Mesenchymal stem cell (in vitro differentiated cells and primary cell): ENCODE results near the gene MKKS.

Experiments
- DNase-seq: peaks from one replicate; pipeline ENCODE4 v3.0.0-alpha.2; 2013
- H2AFZ ChIP-seq: one replicate; pipeline ENCODE4 v1.6.1; 2013; ENCODE audit warnings: low read depth, mild to moderate bottlenecking, control low read depth, inconsistent platforms, low read length, moderate library complexity
- H2AK5ac ChIP-seq: 2 replicates; pipeline ENCODE4 v1.6.1; 2013; ENCODE audit warnings: low read length, moderate library complexity, mild to moderate bottlenecking, inconsistent platforms; ENCODE audit not compliant: severe bottlenecking
- H2BK120ac ChIP-seq: one replicate; pipeline ENCODE4 v1.6.1; 2013; ENCODE audit warnings: low read depth, mild to moderate bottlenecking, inconsistent platforms, low read length, moderate library complexity
- H2BK12ac ChIP-seq, 2 experiments: one replicate each; pipeline ENCODE4 v1.6.1; 2013; ENCODE audit warnings: inconsistent platforms in 2 of 2, low read length in 2 of 2, mild to moderate bottlenecking in 2 of 2, moderate library complexity in 2 of 2, control low read depth in 1 of 2
- H2BK15ac ChIP-seq: one replicate; pipeline ENCODE4 v1.6.1; 2013; ENCODE audit warnings: mild to moderate bottlenecking, low read depth, inconsistent platforms; ENCODE audit not compliant: poor library complexity, severe bottlenecking
- H2BK5ac ChIP-seq: 2 replicates; pipeline ENCODE4 v1.6.1; 2013; ENCODE audit warnings: low read depth, mild to moderate bottlenecking, low read length, control low read depth, inconsistent platforms; ENCODE audit not compliant: poor library complexity, severe bottlenecking
- H3K14ac ChIP-seq, 2 experiments: one replicate each; pipeline ENCODE4 v1.6.1; 2013; ENCODE audit warnings: inconsistent platforms in 2 of 2, low read length in 2 of 2, control low read depth in 1 of 2, mild to moderate bottlenecking in 1 of 2, moderate library complexity in 1 of 2
- H3K18ac ChIP-seq, 2 experiments: one replicate each; pipeline ENCODE4 v1.6.1; 2013; ENCODE audit warnings: inconsistent platforms in 2 of 2, low read length in 2 of 2, control low read depth in 1 of 2, low read depth in 1 of 2, mild to moderate bottlenecking in 1 of 2
- H3K23ac ChIP-seq, 2 experiments: one replicate each; pipeline ENCODE4 v1.6.1; 2013; ENCODE audit warnings: inconsistent platforms in 2 of 2, low read length in 2 of 2, mild to moderate bottlenecking in 2 of 2, moderate library complexity in 2 of 2, control low read depth in 1 of 2
- H3K27ac ChIP-seq: 2 replicates; pipeline ENCODE4 v1.5.1; 2013; ENCODE audit warnings: mild to moderate bottlenecking, moderate library complexity, low read length, control low read depth, inconsistent platforms; ENCODE audit not compliant: poor library complexity, severe bottlenecking
- H3K27me3 ChIP-seq, 2 experiments: 2 replicates each; pipeline versions ENCODE4 v1.6.1 to v1.7.0; 2013; ENCODE audit warnings: low read length in 2 of 2, mild to moderate bottlenecking in 2 of 2, moderate library complexity in 2 of 2, control low read depth in 1 of 2, inconsistent platforms in 1 of 2; ENCODE audit not compliant: control insufficient read depth in 1 of 2, insufficient read depth in 1 of 2
- H3K36me3 ChIP-seq, 2 experiments: 2 replicates each; pipeline versions ENCODE4 v1.6.1 to v1.7.0; 2013; ENCODE audit warnings: low read length in 2 of 2, control low read depth in 1 of 2, inconsistent platforms in 1 of 2, low read depth in 1 of 2, mild to moderate bottlenecking in 1 of 2; ENCODE audit not compliant: insufficient read depth in 2 of 2, control insufficient read depth in 1 of 2
- H3K4ac ChIP-seq, 2 experiments: one replicate each; pipeline ENCODE4 v1.6.1; 2013; ENCODE audit warnings: inconsistent platforms in 2 of 2, low read length in 2 of 2, mild to moderate bottlenecking in 2 of 2, moderate library complexity in 2 of 2, control low read depth in 1 of 2, low read depth in 1 of 2
- H3K4me1 ChIP-seq: 2 replicates; pipeline ENCODE4 v1.6.1; 2013; ENCODE audit warnings: low read depth, low read length, control low read depth; ENCODE audit not compliant: control insufficient read depth, insufficient read depth
- H3K4me2 ChIP-seq: 2 replicates; pipeline ENCODE4 v1.6.1; 2013; ENCODE audit warnings: low read length, mild to moderate bottlenecking, inconsistent platforms; ENCODE audit not compliant: poor library complexity, severe bottlenecking
- H3K4me3 ChIP-seq, 2 experiments: 2 replicates each; pipeline versions ENCODE4 v1.5.1 to v1.7.0; 2013; ENCODE audit warnings: low read length in 2 of 2, mild to moderate bottlenecking in 2 of 2, control low read depth in 1 of 2, low read depth in 1 of 2; ENCODE audit not compliant: insufficient read depth in 1 of 2
- H3K79me1 ChIP-seq: replicated peaks from 2 replicates; pipeline ENCODE4 v1.6.1; 2013; ENCODE audit warnings: mild to moderate bottlenecking, control low read depth, low read length, inconsistent platforms; ENCODE audit not compliant: poor library complexity, severe bottlenecking
- H3K9ac ChIP-seq: 2 replicates; pipeline ENCODE4 v1.7.0; 2013; ENCODE audit warnings: mild to moderate bottlenecking, low read length, moderate library complexity
- H3K9me3 ChIP-seq: 2 replicates; pipeline ENCODE4 v1.7.0; 2013; ENCODE audit warnings: mild to moderate bottlenecking, low read length; ENCODE audit not compliant: control insufficient read depth
- H4K8ac ChIP-seq: one replicate; pipeline ENCODE4 v1.6.1; 2013; ENCODE audit warnings: inconsistent platforms, mild to moderate bottlenecking, low read length, moderate library complexity
- H4K91ac ChIP-seq: one replicate; pipeline ENCODE4 v1.6.1; 2013; ENCODE audit warnings: mild to moderate bottlenecking, low read length, inconsistent platforms
- WGBS: methylation state at CpG from one replicate; pipeline ENCODE4 v1.1.7; 2013; ENCODE audit warnings: mixed read lengths; 5-methylcytosine and 5-hydroxymethylcytosine counted together

MKKS gene

DNA sequence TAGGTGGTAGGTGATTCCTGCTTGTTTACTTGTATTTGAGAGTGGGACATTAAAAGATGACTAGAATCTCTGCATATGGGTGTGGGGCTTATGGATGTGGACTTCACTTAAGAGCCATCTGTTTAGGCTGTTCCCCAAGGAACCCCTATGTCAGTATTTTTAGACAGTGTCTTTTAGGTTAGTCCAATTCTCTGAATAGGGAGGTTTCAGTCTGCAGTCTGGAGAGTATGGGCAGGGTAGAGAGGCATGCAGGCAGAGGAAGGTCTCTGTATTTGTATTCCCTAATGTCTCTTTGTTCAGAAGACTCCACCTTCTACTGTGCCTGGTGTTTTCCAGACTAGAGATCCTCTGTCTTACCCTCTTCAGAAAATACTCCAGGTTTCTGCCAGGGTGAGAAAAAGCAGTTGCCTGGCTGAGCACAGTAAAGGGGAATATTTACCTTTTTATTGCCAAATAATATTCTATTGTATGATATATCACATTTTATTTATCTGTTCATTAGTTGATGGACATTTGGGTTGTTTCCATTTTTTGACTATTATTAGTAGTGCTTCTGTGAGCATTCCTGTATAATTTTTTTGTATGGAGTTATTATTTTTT lies 20.2 kb upstream of the MKKS start:
- Histone ChIP-seq H3K4me3 (no peak overlapping the region), H3K36me3 (peaks cover 0 to 2% of the 10 kb centered on the region in 2 experiments), H2AFZ (no peak overlapping the region), H2BK15ac (no peak overlapping the region), H3K9me3 (peaks cover 15% of the 10 kb centered on the region), H4K91ac (no peak overlapping the region), H3K23ac (no peak overlapping the region), H3K9ac (no peak overlapping the region), H3K4me1 (no peaks in the 10 kb centered on the region), H4K8ac (no peak overlapping the region), H3K27me3 (no peaks in the 10 kb centered on the region), H2BK120ac (no peak overlapping the region), H3K4me2 (no peak overlapping the region), H3K79me1 (peaks cover 20% of the 10 kb centered on the region), H3K14ac (no peak overlapping the region), H3K27ac (no peak overlapping the region), H3K4ac (no peak overlapping the region), H2BK12ac (no peak overlapping the region), H2AK5ac (no peak overlapping the region), H2BK5ac (no peak overlapping the region), H3K18ac (no peak overlapping the region)
- DNase-seq: no peak

- no peak overlapping the region for H2BK120ac ChIP-seq
- no peaks in the 10 kb centered on the region for H3K27me3 ChIP-seq
- WGBS: 100% methylated on average over 3 of the region's 5 CpGs
These were observed 19.2 kb upstream of the MKKS start for GRCh38 chr20:10453241-10453640.

GRCh38 chr20:10449270-10449669 lies 15.2 kb upstream of the MKKS start:
- H2BK5ac ChIP-seq: no peak overlapping the region
- H3K18ac ChIP-seq: no peak overlapping the region
- no peak overlapping the region for H2AK5ac ChIP-seq
- peak overlapping the region in 1 of 2 experiments; percentile 24 for H3K4ac ChIP-seq
- 98% methylated on average over 2 of the region's 2 CpGs for WGBS
- H2AFZ ChIP-seq: no peak overlapping the region
- no peaks in the 10 kb centered on the region for H3K9me3 ChIP-seq
- no peak overlapping the region for H4K8ac ChIP-seq
- H2BK120ac ChIP-seq: no peak overlapping the region
- no peak overlapping the region for H3K14ac ChIP-seq
- H2BK15ac ChIP-seq: no peak overlapping the region
- H3K23ac ChIP-seq: no peak overlapping the region
- H4K91ac ChIP-seq: no peak overlapping the region
- no peak overlapping the region for H3K4me3 ChIP-seq
- peaks cover 23% of the 10 kb centered on the region for H3K79me1 ChIP-seq
- no peak overlapping the region for H3K4me2 ChIP-seq
- H3K27ac ChIP-seq: no peak overlapping the region
- no peaks in the 10 kb centered on the region for H3K4me1 ChIP-seq
- H3K9ac ChIP-seq: no peak overlapping the region
- no peaks in the 10 kb centered on the region for H3K27me3 ChIP-seq
- no peak for DNase-seq
- no peak overlapping the region for H2BK12ac ChIP-seq
- H3K36me3 ChIP-seq: no peaks in the 10 kb centered on the region

More at GRCh38 chr20:10453241-10453640, 19.2 kb upstream of the MKKS start:
- peaks cover 15% of the 10 kb centered on the region for H3K9me3 ChIP-seq
- H2BK5ac ChIP-seq: no peak overlapping the region
- H3K14ac ChIP-seq: no peak overlapping the region
- H4K8ac ChIP-seq: peak overlapping the region; percentile 49
- H3K23ac ChIP-seq: no peak overlapping the region
- no peak overlapping the region for H2BK15ac ChIP-seq
- no peak overlapping the region for H2BK12ac ChIP-seq
- no peak overlapping the region for H3K27ac ChIP-seq
- no peak overlapping the region for H4K91ac ChIP-seq
- H3K18ac ChIP-seq: no peak overlapping the region
- H3K36me3 ChIP-seq: peaks cover 0 to under 1% of the 10 kb centered on the region in 2 experiments
- H3K4me2 ChIP-seq: no peak overlapping the region
- no peak for DNase-seq
- H3K4ac ChIP-seq: no peak overlapping the region
- H3K9ac ChIP-seq: no peak overlapping the region
- no peak overlapping the region for H2AFZ ChIP-seq
- no peaks in the 10 kb centered on the region for H3K4me1 ChIP-seq
- no peak overlapping the region for H3K4me3 ChIP-seq
- no peak overlapping the region for H2AK5ac ChIP-seq
- peaks cover 22% of the 10 kb centered on the region for H3K79me1 ChIP-seq

GRCh38 chr20:10448270-10449156 lies 14.5 kb upstream of the MKKS start:
- 92% methylated on average over 4 of the region's 6 CpGs for WGBS
- Histone ChIP-seq H2AFZ (no peak overlapping the region), H2BK12ac (no peak overlapping the region), H3K14ac (no peak overlapping the region), H4K8ac (no peak overlapping the region), H3K18ac (no peak overlapping the region), H3K79me1 (peaks cover 22% of the 10 kb centered on the region), H2AK5ac (no peak overlapping the region), H2BK15ac (no peak overlapping the region), H3K9me3 (no peaks in the 10 kb centered on the region), H3K27me3 (no peaks in the 10 kb centered on the region), H2BK120ac (no peak overlapping the region), H3K4me3 (no peak overlapping the region), H3K4ac (no peak overlapping the region), H2BK5ac (no peak overlapping the region), H3K27ac (no peak overlapping the region), H3K36me3 (no peaks in the 10 kb centered on the region), H3K4me1 (no peaks in the 10 kb centered on the region), H4K91ac (no peak overlapping the region), H3K9ac (no peak overlapping the region), H3K4me2 (no peak overlapping the region), H3K23ac (no peak overlapping the region)
- DNase-seq: no peak
